ENCODE results near the gene LYRM1. TPM values are rescaled to one million over a fixed set of nuclear protein-coding genes. Genes with fewer than 3 reads are reported as not detected.
A peak's percentile ranks its signal among the peaks of the same experiment; 100 is the strongest.

Gene LYRM1
- total RNA-seq, 3 donors from 2014 or later = 16.4 to 25.2 (median 17.3) TPM

DNA sequence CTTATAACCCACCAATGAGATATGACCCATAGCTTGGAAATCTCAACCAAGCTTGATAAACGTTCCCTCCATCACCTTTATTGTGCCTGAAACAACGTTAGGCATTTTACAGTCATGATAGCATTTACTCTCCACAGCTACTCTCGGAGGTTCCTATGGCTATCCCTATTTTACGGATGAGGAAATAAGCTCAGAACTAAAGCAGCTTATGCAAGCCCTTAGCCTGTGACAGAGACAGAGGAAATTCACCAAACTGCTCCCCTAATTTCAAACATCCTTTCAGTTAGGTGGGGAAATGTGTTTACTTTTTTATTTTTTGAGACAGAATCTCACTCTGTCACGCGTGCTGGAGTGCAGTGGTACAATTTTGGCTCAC lies 19.1 kb upstream of the LYRM1 start:
- Histone ChIP-seq H3K9me3 (no peaks in the 10 kb centered on the region), H3K4me1 (ENCODE audit: low read depth) (peaks cover 26% of the 10 kb centered on the region), H3K4me3 (no peak overlapping the region), H3K36me3 (ENCODE audit: low read depth) (no peaks in the 10 kb centered on the region)
- DNase-seq (no peak), ATAC-seq (peak; percentile 69)
- intact Hi-C loops (cut with DNase I, micrococcal nuclease) = no loop called here
- TF ChIP-seq, protein P1, sequence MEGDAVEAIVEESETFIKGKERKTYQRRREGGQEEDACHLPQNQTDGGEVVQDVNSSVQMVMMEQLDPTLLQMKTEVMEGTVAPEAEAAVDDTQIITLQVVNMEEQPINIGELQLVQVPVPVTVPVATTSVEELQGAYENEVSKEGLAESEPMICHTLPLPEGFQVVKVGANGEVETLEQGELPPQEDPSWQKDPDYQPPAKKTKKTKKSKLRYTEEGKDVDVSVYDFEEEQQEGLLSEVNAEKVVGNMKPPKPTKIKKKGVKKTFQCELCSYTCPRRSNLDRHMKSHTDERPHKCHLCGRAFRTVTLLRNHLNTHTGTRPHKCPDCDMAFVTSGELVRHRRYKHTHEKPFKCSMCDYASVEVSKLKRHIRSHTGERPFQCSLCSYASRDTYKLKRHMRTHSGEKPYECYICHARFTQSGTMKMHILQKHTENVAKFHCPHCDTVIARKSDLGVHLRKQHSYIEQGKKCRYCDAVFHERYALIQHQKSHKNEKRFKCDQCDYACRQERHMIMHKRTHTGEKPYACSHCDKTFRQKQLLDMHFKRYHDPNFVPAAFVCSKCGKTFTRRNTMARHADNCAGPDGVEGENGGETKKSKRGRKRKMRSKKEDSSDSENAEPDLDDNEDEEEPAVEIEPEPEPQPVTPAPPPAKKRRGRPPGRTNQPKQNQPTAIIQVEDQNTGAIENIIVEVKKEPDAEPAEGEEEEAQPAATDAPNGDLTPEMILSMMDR (IDR thresholded peaks at IDR 0.05) = no peak

DNA sequence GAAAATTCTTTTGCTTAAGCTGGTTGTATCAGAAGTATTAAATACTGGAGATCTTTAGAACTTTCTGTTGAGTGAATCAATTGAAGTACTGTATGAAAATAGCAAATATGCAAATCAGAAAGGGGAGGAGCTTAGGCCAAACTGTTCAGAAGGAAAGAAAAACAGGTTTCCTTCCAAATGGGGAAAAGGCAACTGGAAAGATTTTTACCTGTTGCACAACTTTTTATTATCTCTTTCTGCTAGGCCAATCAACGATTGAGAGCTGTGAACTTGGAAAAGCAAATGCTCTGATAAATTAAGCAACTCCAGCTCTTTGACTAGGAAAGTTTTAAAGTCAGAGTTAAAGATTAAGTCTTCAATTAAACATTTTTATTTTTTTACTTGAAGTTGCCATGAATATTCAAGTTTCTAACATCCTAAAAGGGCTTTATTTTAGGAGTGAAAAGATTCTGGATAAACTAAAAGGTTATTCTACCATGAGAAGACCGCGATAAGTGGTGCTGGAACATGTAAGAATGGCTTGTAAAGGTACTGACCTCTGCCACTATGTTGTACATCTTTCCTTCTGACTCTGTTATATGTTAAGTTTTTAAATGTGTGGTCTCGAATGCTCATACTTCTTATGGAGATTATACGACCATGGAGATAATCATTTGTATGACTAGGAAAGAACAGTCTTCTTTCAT lies 16.9 kb upstream of the LYRM1 start:
- no peaks in the 10 kb centered on the region for H3K9me3 ChIP-seq
- DNase-seq = no peak
- intact Hi-C loops (cut with DNase I, micrococcal nuclease) = no loop called here
- H3K36me3 ChIP-seq (ENCODE audit: low read depth) = no peaks in the 10 kb centered on the region
- peaks cover 34% of the 10 kb centered on the region for H3K4me1 ChIP-seq (ENCODE audit: low read depth)
- H3K4me3 ChIP-seq = no peak overlapping the region
- peak; percentile 63 for ATAC-seq
- TF ChIP-seq, protein P1 (IDR thresholded peaks at IDR 0.05) = no peak

DNA sequence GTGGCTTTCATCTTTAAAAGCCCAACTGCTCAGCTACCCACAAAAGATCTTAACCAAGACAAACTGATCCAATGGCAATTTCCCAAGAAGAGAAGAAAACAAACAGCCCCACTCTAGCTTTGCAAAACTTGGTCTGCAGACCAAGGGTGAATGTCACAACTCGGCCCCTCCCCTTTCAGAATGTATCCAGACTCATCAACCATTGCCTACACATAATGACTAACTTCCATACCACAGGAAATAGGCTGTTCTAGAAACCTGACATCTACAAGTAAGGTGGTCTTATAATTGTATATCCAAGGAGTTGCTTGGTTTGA lies 16.4 kb upstream of the LYRM1 start:
- intact Hi-C loops (cut with DNase I, micrococcal nuclease) = no loop called here
- no peaks in the 10 kb centered on the region for H3K36me3 ChIP-seq (ENCODE audit: low read depth)
- no peak overlapping the region for H3K4me3 ChIP-seq
- no peak for DNase-seq
- ATAC-seq = no peak
- H3K4me1 ChIP-seq (ENCODE audit: low read depth) = peaks cover 35% of the 10 kb centered on the region
- H3K9me3 ChIP-seq = no peaks in the 10 kb centered on the region
- TF ChIP-seq, protein P1 (IDR thresholded peaks at IDR 0.05) = no peak

DNA sequence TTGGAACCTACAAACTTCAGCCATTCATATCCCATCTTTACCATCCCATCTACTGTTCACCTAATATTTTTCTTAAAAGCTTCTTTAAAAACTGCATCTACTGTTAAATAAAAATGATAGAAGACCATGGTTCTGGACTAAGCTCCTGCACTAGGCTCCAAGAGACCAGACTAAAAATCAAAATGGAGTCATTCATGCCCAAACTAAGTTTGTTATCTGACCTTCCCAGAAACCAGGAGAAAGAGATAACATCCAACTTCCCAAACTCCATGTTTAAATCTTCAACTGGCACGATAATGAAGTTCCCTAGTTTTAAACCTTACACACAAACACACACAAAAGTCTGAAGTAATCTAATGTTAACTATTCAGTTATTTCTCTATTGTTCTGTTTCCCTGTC lies 14.3 kb upstream of the LYRM1 start:
- ATAC-seq (no peak), DNase-seq (no peak)
- TF ChIP-seq, protein P1 (IDR thresholded peaks at IDR 0.05) = no peak
- no peak overlapping the region for H3K4me3 ChIP-seq
- intact Hi-C loops (cut with DNase I, micrococcal nuclease) = no loop called here
- H3K9me3 ChIP-seq = no peaks in the 10 kb centered on the region
- H3K4me1 ChIP-seq (ENCODE audit: low read depth) = peaks cover 39% of the 10 kb centered on the region
- H3K36me3 ChIP-seq (ENCODE audit: low read depth) = no peaks in the 10 kb centered on the region

DNA sequence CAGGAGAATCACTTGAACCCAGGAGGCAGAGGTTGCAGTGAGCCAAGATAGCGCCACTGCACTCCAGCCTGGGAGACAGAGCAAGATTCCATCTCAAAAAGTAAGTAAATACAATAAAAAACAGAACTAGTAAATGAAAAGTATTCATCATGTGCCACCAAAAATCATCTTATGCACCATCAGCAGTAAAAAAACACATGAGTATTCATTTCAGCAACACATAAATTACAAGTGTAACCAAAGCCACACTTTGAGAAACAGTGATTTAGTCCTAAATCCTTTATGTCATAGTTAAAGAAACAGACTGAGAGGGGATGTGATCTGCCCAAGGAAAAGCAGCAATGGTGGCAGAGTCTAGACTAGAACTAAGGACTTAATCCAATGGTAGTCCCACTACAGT lies 13.4 kb upstream of the LYRM1 start:
- TF ChIP-seq, protein P1 (IDR thresholded peaks at IDR 0.05) = no peak
- intact Hi-C loops (cut with DNase I, micrococcal nuclease) = no loop called here
- DNase-seq = no peak
- H3K4me1 ChIP-seq (ENCODE audit: low read depth) = peaks cover 32% of the 10 kb centered on the region
- ATAC-seq = no peak
- no peak overlapping the region for H3K4me3 ChIP-seq
- H3K36me3 ChIP-seq (ENCODE audit: low read depth) = no peaks in the 10 kb centered on the region
- H3K9me3 ChIP-seq = no peaks in the 10 kb centered on the region
